Common myeloid progenitor, CD34-positive (primary cell): Measurements from ENCODE around the gene SWSAP1. TPM values are rescaled to one million over a fixed set of nuclear protein-coding genes. Genes with fewer than 3 reads are reported as not detected.

Experiments used
- CTCF ChIA-PET: fragments of 350-600 bp; sonication (Branson Sonifier 250); formaldehyde crosslinking; loops from one replicate; lab custom pipeline; 2021; ENCODE audit warnings: antibody characterized with exemption; lab: Charles Lee
- POLR2A ChIA-PET: fragments of 350-600 bp; sonication (Branson Sonifier 250); formaldehyde crosslinking; loops from one replicate; lab custom pipeline; 2021; ENCODE audit warnings: antibody characterized with exemption; lab: Charles Lee
- DNase-seq, 3 donors: peaks; one replicate each; pipeline versions ENCODE4 v3.0.0 to v3.0.0-alpha.2; 2013
- H3K27ac ChIP-seq, 2 experiments: 1 replicate in 1 of 2; 2 replicates in 1 of 2; pipeline ENCODE4 v1.7.0; 2013; ENCODE audit warnings: inconsistent platforms in 2 of 2, low read length in 2 of 2, mild to moderate bottlenecking in 2 of 2, low read depth in 1 of 2, moderate library complexity in 1 of 2; ENCODE audit not compliant: severe bottlenecking in 2 of 2, insufficient read depth in 1 of 2, poor library complexity in 1 of 2
- H3K27me3 ChIP-seq, 5 experiments: replicated peaks in 2 of 5; 1 replicate in 3 of 5; 2 replicates in 2 of 5; pipeline versions ENCODE4 v1.6.1 to v1.7.0; 2013; ENCODE audit warnings: low read length in 4 of 5, mild to moderate bottlenecking in 2 of 5, moderate library complexity in 2 of 5, inconsistent platforms in 1 of 5; ENCODE audit not compliant: insufficient read depth in 5 of 5, control insufficient read depth in 4 of 5
- H3K36me3 ChIP-seq, 4 experiments: 1 replicate in 2 of 4; 2 replicates in 2 of 4; pipeline versions ENCODE4 v1.6.1 to v1.7.0; 2013; ENCODE audit warnings: low read length in 3 of 4, control low read depth in 1 of 4, mild to moderate bottlenecking in 1 of 4; ENCODE audit not compliant: control insufficient read depth in 4 of 4, insufficient read depth in 4 of 4
- H3K4me1 ChIP-seq, 4 experiments: 1 replicate in 3 of 4; 2 replicates in 1 of 4; pipeline versions ENCODE4 v1.6.1 to v1.7.1; 2013; ENCODE audit warnings: low read length in 3 of 4, mild to moderate bottlenecking in 3 of 4, control low read depth in 1 of 4, inconsistent platforms in 1 of 4, moderate library complexity in 1 of 4; ENCODE audit not compliant: control insufficient read depth in 4 of 4, insufficient read depth in 4 of 4; ENCODE audit errors: control extremely low read depth in 1 of 4
- H3K4me3 ChIP-seq, 7 experiments: 1 replicate in 4 of 7; 2 replicates in 3 of 7; pipeline versions ENCODE4 v1.5.1 to v1.7.0; 2013; ENCODE audit warnings: mild to moderate bottlenecking in 7 of 7, low read length in 6 of 7, moderate library complexity in 6 of 7, inconsistent platforms in 2 of 7, low read depth in 2 of 7, control low read depth in 1 of 7; ENCODE audit not compliant: insufficient read depth in 4 of 7, control insufficient read depth in 1 of 7; ENCODE audit errors: extremely low read depth in 1 of 7
- H3K9me3 ChIP-seq, 5 experiments: 1 replicate in 4 of 5; 2 replicates in 1 of 5; pipeline versions ENCODE4 v1.6.1 to v1.7.1; 2013; ENCODE audit warnings: low read length in 4 of 5, mild to moderate bottlenecking in 2 of 5, inconsistent platforms in 1 of 5, low read depth in 1 of 5, moderate library complexity in 1 of 5; ENCODE audit not compliant: control insufficient read depth in 4 of 5, insufficient read depth in 2 of 5; ENCODE audit errors: control extremely low read depth in 1 of 5
- WGBS: methylation state at CpG from one replicate; pipeline ENCODE4 v1.1.5; 2013; ENCODE audit not compliant: insufficient coverage; 5-methylcytosine and 5-hydroxymethylcytosine counted together
- polyA plus RNA-seq: library from polyadenylated mRNA; unstranded; fragments of 120-200 nt; gene quantifications from one replicate; pipeline ENCODE4 v1.2.1, GENCODE V29; 2013

Gene SWSAP1, protein sequence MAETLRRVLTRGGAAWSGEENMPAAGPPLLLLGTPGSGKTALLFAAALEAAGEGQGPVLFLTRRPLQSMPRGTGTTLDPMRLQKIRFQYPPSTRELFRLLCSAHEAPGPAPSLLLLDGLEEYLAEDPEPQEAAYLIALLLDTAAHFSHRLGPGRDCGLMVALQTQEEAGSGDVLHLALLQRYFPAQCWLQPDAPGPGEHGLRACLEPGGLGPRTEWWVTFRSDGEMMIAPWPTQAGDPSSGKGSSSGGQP
- 2.8 TPM for polyA plus RNA-seq

DNA sequence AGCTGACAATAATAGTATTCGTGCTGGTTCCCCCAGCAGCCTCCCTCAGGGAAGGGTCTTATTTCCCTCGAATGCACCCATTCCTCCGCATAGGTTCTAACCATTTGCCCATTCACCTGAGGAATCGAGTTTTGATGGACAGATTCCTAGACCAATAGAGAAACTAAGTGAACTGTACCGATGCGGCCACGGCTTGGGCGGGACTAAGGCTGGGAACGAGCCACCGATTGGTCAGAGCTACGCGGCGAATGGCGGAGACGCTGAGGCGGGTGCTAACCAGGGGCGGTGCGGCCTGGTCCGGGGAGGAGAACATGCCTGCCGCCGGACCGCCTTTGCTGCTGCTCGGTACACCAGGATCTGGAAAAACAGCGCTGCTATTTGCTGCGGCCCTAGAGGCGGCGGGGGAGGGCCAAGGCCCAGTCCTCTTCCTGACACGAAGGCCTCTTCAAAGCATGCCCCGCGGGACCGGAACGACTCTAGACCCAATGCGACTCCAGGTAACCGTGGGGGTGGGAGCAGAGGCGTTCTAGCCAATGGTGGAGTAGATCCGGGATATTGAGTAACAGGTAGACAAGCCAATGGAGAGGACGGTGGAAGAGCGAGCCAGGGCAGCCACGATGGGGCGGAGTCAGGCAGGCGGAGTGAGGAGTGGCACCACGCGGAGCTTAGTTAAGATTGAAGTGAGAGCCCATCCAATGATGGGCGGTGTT, at the start of gene SWSAP1:
TSS of gene SWSAP1 (plus strand) at position 234 of the 710 bp plus-strand sequence. CDS start at position 249, 15 bp downstream.
- H3K36me3 ChIP-seq, result peaks cover 0 to 7% (median 1%) of the 10 kb centered on the region in 4 experiments
- POLR2A ChIA-PET, result interaction anchor here (0.6 to 2.4 kb wide), 9 partner anchors 13 to 1023 kb away, joined by 3 to 10 read pairs (median 3); partner anchors contain the start of genes CCDC159, ODAD3, PRKCSH and TMEM205
- H3K27ac ChIP-seq, result peak within 1 kb of the TSS; percentile 85 to 92
- H3K9me3 ChIP-seq, result no peaks in the 10 kb centered on the region
- peaks cover 15 to 50% (median 43%) of the 10 kb centered on the region in 4 experiments for H3K4me1 ChIP-seq
- no peaks in the 10 kb centered on the region for H3K27me3 ChIP-seq
- CTCF ChIA-PET, result interaction anchor here (0.6 to 2.2 kb wide), 20 partner anchors 9 to 111 kb away, joined by 3 to 7 read pairs (median 4); partner anchors contain the start of genes CCDC159, ODAD3, PRKCSH and RAB3D
- H3K4me3 ChIP-seq, result peak within 1 kb of the TSS; percentile 62 to 94 (median 82)
- DNase-seq, result peak; percentile 99 to 100 (median 100)
- 0% methylated on average over 42 of the region's 44 CpGs for whole genome bisulfite sequencing

DNA sequence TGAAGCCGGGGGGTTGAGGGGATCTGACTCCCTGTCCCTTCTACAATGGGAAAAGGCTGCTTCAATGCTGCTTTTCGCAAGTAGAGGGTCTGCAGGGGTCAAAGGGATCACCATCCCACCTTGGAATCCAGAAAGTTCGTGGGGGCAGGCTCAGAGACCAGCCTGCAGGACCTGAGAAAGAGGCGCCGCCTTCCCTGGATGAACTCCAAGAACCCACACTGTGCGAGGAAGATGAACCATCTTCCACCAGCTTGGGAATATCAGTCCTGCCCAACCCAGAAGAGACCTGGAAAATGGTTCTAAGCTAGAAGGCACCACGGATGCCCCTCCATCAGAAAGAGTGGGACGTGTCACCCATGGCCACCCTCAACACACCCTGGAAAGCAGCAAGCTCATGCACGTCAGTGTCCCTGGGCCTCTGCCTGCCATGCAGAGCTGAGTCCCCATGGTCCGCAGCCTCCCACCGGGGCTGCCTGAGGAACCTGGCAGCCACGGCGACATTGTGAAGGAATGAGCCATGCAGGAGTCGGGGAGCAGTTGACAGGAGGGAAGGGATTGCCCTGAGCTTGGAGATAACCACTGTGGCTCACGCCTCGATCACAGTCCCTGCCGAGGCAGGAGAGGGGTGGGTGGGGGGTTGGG, 49.6 kb upstream of the SWSAP1 start:
- H3K9me3 ChIP-seq, result no peaks in the 10 kb centered on the region
- POLR2A ChIA-PET, result interaction anchor here (0.8 to 3.0 kb wide), 3 partner anchors 13 to 29 kb away, joined by 3 to 15 read pairs (median 5); partner anchors contain the start of genes RAB3D and TSPAN16
- H3K4me1 ChIP-seq, result peaks cover 26 to 68% (median 67%) of the 10 kb centered on the region in 4 experiments
- peak overlapping the region; percentile 87 to 94 for H3K27ac ChIP-seq
- 67% methylated on average over 8 of the region's 17 CpGs for WGBS
- H3K4me3 ChIP-seq, result peak overlapping the region in 2 of 7 experiments; percentile 32
- DNase-seq, result peak in 1 of 3 donors; percentile 30
- CTCF ChIA-PET, result interaction anchor here (0.5 to 2.8 kb wide), 10 partner anchors 8 to 82 kb away, joined by 3 to 18 read pairs (median 4); partner anchors contain the start of genes SWSAP1 and TSPAN16
- no peaks in the 10 kb centered on the region for H3K27me3 ChIP-seq
- peaks cover 3 to 41% (median 8%) of the 10 kb centered on the region in 4 experiments for H3K36me3 ChIP-seq

DNA sequence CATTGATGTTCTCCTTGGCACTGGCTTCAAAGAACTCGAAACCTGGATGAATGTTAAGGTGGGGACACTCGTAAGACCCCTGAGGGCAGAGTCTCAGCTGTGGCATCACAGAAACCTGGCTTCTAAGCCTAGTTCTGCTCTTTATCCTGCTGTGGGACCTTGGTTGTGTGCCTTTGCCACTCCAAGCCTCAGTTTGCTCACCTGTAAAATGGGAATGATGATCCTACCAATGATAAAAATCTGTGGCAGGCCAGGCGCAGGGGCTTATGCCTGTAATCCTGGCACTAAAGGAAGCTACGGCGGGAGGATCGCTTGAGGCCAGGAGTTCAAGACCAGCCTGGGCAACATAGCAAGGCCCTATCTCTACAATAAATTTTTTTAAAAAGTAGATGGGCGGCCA, 48.9 kb upstream of the SWSAP1 start:
- Histone ChIP-seq H3K36me3 (peaks cover 3 to 46% (median 11%) of the 10 kb centered on the region in 4 experiments), H3K4me3 (no peak overlapping the region), H3K27ac (peak overlapping the region; percentile 42 to 49), H3K9me3 (no peaks in the 10 kb centered on the region), H3K4me1 (peaks cover 26 to 63% (median 61%) of the 10 kb centered on the region in 4 experiments), H3K27me3 (no peaks in the 10 kb centered on the region)
- DNase-seq, result no peak
- WGBS, result 93% methylated on average over 5 of the region's 7 CpGs
- ChIA-PET CTCF (interaction anchor here (1.2 to 1.7 kb wide), 7 partner anchors 8 to 83 kb away, joined by 3 to 7 read pairs (median 4); partner anchors contain the start of gene SWSAP1), POLR2A (interaction anchor here (1.6 kb wide), 1 partner anchor 30 kb away, joined by 5 read pairs; the partner anchor contains the start of gene TSPAN16)

DNA sequence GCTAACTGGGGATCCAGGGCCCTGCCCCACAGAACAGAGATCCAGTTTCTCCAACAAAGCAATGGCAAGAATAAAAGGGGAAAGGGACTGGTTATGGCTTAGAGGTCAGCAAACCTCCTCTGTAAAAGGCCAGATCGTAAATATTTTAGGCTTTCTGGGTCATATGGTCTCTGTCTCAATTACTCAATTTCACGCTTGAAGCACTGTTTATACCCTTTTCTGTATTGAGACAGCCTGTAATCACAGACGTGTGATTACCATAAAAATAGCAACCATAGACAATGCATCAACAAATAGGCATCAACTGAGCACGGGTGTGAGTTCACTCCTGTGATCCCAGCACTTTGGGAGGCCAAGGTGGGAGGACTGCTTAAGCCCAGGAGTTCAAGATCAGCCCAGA, 44.3 kb upstream of the SWSAP1 start:
- DNase-seq, result no peak
- Histone ChIP-seq H3K9me3 (no peaks in the 10 kb centered on the region), H3K36me3 (peaks cover 3 to 77% (median 19%) of the 10 kb centered on the region in 4 experiments), H3K27ac (no peak overlapping the region), H3K27me3 (no peaks in the 10 kb centered on the region), H3K4me3 (no peak overlapping the region), H3K4me1 (peaks cover 2 to 17% (median 15%) of the 10 kb centered on the region in 4 experiments)
- ChIA-PET CTCF (interaction anchor here (1.6 kb wide), 1 partner anchor 33 kb away, joined by 5 read pairs; no protein-coding TSS in a partner anchor), POLR2A (no interaction called here)
- 91% methylated on average over 4 of the region's 4 CpGs for WGBS

DNA sequence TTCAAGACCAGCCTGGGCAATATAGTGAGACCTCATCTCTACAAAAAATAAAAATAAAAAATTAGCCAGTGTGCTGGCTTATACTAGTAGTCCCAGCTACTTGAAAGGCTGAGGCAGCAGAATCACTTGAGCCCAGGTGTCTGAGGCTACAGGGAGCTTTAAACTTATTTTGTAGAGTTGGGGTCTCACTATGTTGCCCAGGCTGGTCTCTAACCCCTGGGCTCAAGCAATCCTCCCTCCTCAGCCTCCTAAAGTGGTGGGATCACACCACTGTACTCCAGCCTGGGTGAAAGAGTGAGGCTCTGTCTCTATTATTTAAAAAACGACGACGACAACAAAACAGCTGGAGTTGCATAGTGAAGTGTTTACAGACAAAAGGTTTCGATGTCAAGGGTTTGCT, 43.0 kb upstream of the SWSAP1 start:
- Histone ChIP-seq H3K27me3 (no peaks in the 10 kb centered on the region), H3K4me1 (peaks cover 0 to 6% (median 4%) of the 10 kb centered on the region in 4 experiments), H3K4me3 (no peak overlapping the region), H3K9me3 (no peaks in the 10 kb centered on the region), H3K27ac (no peak overlapping the region), H3K36me3 (peaks cover 0 to 82% (median 26%) of the 10 kb centered on the region in 4 experiments)
- 100% methylated on average over 4 of the region's 4 CpGs for WGBS
- POLR2A ChIA-PET, result no interaction called here
- DNase-seq, result no peak
- CTCF ChIA-PET, result interaction anchor here (1.1 to 3.2 kb wide), 4 partner anchors 10 to 49 kb away, joined by 3 to 12 read pairs (median 5); partner anchors contain the start of genes CCDC159 and TMEM205

DNA sequence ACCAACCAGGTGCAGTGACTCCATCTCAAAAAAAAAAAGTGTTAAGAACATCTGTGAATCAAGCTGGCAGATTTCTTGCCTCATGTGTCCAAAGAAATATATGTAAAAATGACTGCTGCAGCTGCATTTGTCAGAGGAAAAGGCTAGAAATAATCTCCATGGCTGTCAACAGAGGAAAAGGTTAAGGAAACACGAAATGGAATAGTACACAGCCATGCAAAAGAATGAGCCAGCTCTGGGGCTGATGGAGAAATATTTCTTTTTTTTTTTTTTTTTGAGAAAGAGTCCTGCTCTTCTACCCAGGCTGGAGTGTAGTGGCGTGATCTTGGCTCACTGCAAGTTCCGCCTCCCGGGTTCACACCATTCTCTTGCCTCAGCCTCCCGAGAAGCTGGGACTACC, 41.6 kb upstream of the SWSAP1 start:
- WGBS, result 100% methylated on average over 2 of the region's 5 CpGs
- no peaks in the 10 kb centered on the region for H3K9me3 ChIP-seq
- peaks cover 5 to 11% (median 11%) of the 10 kb centered on the region in 4 experiments for H3K4me1 ChIP-seq
- ChIA-PET POLR2A (interaction anchor here (0.8 to 0.9 kb wide), 2 partner anchors 10 to 13 kb away, joined by 4 to 5 read pairs; partner anchors contain the start of genes CCDC159 and TMEM205), CTCF (interaction anchor here (1.8 to 3.2 kb wide), 2 partner anchors 8 to 11 kb away, joined by 5 to 12 read pairs; no protein-coding TSS in a partner anchor)
- H3K27ac ChIP-seq, result no peak overlapping the region
- H3K4me3 ChIP-seq, result no peak overlapping the region
- no peak for DNase-seq
- peaks cover 0 to 71% (median 21%) of the 10 kb centered on the region in 4 experiments for H3K36me3 ChIP-seq
- no peaks in the 10 kb centered on the region for H3K27me3 ChIP-seq
